Activated gamma-delta T cell treated with Interleukin-2 at 50 U/mL for 16 hours (primary cell): ENCODE results near the gene TRIM26.
"Not testable (repeated sequence)": the region's sequence is repeated elsewhere in the genome, so short reads cannot be mapped to it uniquely, and the experiment has no call there.

Experiments
- DNase-seq: peaks from one replicate; pipeline ENCODE4 v3.0.0-alpha.2; 2020

TRIM26 gene

DNA sequence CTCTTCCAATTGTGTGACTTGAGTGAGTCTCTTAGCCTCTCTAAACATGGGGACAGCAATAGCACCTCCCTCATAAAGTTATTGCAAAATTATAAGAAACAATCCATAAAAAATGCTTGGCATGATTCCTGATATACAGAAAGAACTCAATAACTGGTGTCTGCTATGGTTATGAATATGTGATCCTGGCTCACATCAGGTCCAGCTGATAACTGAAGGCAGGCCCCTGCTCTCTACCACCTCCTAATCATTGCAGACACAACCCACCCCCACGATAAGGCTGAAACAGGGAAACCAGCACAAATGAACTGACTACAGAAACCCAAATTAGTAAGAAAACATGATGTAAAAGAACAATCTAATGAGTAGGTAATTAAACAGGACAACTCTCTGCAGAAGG lies 44.5 kb downstream of the TRIM26 start:
- DNase-seq: no peak

DNA sequence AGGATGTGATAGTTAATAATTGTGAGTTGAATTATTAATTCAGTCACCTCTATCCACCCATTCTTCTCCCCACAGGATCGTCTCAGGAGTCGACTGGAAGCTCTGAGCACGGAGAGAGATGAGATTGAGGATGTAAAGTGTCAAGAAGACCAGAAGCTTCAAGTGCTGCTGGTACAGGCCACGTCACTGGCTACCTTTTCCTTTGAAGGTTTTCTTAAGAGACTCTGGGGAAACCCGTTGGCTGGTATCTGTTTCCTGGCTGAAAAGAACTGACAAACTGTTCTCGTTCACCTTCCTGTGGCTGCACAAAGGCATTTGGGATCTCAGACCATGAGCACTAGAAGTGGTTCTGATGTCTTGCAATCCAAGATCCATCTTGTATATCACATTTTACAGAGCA lies 46.1 kb downstream of the TRIM26 start:
- DNase-seq: no peak

DNA sequence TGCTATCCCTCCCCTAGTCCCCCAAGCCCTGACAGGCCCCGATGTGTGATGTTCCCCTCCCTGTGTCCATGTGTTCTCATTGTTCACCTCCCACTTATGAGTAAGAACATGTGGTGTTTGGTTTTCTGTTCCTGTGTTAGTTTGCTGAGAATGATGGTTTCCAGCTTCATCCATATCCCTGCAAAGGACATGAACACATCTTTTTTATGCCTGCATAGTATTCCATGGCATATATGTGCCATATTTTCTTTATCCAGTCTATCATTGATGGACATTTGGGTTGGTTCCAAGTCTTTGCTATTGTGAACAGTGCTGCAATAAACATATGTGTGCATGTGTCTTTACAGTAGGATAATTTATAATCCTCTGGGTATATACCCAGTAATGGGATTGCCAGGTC lies 48.0 kb downstream of the TRIM26 start:
- DNase-seq: not testable (repeated sequence)

- DNase-seq: no peak
Observed at GRCh38 chr6:30164714-30165113, 48.5 kb downstream of the TRIM26 start.

GRCh38 chr6:30163918-30164654 lies 49.1 kb downstream of the TRIM26 start:
- no peak for DNase-seq

DNA sequence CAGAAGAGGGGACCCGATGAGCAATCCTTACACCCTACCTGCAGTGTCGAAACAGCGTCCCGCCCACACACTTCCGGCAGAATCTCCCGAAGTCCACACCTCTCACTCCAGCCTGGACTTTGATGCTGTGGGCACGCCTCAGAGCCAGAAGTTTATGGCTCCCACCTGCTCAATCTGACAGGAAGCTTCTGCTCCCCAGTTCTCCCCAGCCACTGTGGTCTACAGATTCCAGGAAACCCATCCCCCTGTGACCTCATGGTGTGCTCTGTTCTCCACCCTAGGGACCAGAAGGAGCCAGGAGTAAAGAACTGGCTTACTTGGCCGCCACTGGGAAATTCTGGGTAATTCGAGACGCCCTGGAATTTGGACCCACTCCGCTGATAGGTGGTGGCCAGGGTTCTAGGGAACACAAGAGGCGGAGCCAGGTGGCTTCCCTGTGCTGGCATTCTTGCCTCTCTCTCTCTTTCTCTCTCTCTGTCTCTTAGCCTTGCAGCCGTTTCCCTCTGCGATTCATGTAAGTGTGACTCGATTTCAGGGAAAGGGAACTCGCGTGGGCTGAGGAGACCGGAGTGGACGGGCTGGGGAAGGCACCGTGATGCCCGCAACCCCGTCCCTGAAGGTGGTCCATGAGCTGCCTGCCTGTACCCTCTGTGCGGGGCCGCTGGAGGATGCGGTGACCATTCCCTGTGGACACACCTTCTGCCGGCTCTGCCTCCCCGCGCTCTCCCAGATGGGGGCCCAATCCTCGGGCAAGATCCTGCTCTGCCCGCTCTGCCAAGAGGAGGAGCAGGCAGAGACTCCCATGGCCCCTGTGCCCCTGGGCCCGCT lies 49.9 kb downstream of the TRIM26 start, which contains the start of gene TRIM15:
Gene TRIM15, plus strand, starts transcription at position 457 of the 828 bp plus-strand sequence. Its CDS starts 139 bp downstream, at position 596.
- no peak for DNase-seq

DNA sequence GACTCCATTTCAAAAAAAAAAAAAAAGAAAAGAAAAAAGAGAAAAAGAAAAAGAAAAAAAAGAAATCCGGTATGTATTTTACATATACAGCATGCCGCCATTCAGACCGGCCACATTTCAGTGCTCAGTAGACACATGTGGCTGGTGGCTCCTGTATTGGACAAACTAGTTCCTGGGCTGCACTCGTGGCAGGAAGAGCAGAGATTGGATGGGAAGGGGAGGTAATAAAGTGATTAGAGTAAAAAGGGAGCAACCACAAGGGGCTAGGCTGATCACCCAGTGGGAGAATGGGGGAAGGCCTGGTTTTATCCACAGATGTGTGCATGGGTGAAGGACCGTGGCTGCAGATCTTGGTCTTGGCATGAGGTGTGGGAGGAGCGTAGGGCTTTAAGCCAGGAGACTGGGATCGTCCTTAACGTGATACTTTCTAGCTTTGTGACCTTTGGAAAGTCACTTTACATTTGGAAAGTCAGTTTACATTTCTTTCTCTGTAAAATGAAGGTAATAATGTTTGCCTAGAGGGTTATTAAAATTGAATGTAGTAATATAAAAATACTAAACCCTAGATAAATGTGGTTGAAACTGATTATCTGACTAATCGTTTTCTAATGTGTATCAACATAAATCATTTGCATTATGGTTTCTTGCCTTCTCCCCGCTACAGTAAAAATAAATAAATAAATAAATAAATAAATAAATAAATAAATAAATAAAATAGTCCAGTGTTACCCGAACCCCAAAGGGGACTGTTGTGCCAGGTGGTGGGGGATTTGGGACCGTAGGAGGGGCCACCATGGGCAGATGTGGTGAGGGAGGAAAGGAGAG lies 50.7 kb downstream of the TRIM26 start:
- DNase-seq: no peak

DNA sequence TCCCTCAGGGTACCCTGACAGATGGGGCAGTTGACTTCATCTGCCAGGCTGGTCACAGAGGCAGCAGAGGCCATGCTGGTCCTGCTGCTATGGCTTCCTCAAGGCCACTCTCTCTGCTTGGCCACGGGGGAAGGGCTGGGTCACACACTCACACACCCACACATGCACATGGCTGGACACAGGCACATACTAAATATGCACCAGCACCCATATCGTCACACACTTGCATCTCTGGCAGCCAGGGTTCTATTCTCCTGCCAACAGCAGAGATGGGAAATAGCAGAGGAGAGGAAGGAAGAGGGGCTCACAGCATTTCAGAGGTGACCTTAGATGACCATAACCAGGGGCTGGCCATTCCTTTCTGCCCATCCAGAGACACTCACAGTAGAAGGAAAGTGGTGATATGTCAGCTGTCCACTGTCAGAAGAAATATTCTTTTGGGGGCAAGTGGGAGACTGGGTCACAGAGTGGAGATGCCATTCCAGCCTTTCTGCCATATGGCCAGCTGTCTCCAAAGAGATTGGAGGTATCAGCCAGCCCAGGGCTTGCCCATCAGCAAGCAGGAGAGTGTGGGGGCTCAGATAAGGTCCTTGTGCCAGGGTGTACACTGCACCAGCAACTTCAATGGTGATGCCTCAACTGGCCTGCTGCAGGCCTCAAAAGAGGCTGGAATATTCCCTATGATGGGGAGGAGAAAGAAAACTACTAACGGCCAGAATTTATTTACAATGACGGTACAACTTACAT lies 52.2 kb downstream of the TRIM26 start, which contains the start of gene TRIM10:
Gene TRIM10, minus strand, starts transcription at position 427 of the 747 bp plus-strand sequence. Its CDS starts 353 bp downstream, at position 74.
- DNase-seq: no peak

GRCh38 chr6:30160008-30160784 lies 53.0 kb downstream of the TRIM26 start:
- no peak for DNase-seq

- no peak for DNase-seq
Observed at GRCh38 chr6:30158475-30159040, 54.6 kb downstream of the TRIM26 start.

DNA sequence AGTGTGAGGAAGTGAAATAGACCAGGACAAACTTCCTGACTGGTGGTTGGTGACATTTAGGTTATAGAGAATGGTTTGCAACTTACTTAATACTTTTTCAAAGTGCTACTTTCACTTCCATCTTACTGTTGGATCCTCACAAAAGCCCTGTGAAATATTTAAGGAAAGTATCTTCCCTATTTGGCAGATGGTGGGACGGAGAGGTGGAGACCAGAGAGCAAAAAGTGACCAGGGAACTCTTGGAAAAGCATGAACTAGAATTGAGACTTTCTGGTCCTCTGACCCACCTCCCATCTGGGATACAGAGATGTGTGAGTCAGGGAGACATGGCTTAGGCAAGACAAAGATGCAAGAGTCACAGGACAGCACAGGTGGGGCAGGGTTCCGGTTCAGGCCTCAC lies 55.2 kb downstream of the TRIM26 start:
- no peak for DNase-seq

GRCh38 chr6:30157581-30157980 lies 55.6 kb downstream of the TRIM26 start:
- DNase-seq: no peak

DNA sequence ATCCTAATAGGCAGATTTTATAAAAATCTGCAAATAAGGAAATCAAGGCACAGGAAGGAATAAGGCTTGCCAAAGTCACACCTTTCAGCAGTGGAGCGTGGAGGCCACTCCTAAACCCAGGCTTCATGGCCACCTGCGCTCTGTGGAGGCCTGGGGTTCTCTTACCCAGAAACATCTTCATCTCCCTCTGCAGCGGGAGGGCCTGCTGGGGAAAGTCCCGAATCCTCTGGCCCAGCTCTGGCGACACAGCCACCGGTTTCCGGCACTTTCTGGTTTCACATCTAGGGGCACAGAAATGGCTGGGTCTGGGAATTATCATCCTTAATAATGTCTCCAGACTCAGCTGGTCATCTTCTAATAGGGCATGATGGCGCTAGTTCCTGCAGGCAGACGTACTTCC lies 56.4 kb downstream of the TRIM26 start:
- no peak for DNase-seq

- DNase-seq: no peak
Observed at GRCh38 chr6:30156262-30156599, 57.0 kb downstream of the TRIM26 start.

DNA sequence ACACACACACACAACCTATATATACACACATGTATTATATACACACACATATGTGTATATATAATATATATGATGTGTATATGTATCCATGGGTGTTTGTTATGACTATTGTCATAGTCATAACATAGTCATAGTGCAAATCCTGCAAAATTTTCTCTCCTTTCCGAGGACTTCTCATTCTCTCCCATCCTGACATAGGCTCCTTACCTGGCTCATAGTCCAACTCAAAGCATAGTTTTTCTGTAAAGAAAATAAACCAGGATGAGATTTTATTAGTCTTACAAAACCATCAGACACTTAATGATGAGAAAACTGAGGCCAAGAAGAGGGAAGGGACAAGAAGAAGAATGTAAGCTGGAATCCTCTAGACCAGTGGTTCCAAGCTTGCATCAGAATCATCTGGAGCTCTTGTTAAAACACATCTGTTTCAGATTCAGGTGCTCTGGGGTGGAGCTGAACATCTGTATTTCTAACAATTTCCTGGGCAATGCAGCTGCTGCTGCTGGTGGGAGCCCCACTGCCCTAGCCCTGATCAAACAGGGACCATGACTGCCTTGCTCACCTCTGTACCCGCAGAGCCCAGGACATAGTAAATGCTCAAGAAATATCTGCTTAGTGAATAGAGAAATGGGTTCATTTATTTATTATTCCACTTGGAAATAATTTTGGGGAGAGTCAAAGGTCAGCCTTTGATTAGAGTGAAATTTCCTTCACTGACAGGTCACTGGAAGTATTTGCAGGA lies 57.5 kb downstream of the TRIM26 start:
- no peak for DNase-seq

DNA sequence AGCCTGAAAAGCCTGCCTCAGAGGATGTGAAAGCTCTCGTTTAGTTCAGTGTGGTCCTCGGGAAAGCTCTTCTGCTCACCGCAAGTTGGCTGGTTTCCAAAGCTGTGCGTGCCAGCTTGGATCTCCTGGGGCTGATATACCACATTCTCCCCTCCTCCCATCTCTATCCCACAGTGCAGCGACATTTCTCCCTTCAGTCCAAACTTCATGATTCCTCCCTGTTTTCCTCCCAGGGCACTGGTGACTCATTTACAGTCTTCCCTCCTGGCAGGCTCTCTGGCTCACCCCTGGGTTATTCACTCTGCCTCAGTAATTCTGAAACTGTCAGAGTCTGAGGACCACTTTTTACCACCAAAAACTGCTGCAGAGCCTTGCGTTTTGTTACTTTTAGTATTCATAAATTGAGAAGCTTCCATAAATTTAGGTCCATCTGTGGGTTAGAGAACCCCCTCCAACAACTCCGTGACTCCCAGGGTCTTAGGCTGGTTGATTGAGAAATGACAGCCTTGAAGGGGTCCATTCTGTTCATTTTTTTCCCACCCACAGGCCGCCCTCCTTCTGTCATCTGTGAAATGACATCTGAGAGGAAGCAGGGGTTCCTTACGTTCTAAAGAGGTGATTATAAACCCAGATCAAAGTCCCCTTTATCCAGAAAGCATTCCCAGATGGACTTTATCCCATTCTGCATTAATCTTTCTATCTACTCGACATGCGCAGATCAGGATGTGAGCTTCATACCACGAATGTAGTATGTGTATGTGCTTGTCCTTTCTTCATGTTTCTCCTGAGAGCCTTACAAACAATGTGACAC lies 58.3 kb downstream of the TRIM26 start:
- DNase-seq: no peak

- DNase-seq: no peak
Observed at GRCh38 chr6:30154061-30154460, 59.1 kb downstream of the TRIM26 start.

DNA sequence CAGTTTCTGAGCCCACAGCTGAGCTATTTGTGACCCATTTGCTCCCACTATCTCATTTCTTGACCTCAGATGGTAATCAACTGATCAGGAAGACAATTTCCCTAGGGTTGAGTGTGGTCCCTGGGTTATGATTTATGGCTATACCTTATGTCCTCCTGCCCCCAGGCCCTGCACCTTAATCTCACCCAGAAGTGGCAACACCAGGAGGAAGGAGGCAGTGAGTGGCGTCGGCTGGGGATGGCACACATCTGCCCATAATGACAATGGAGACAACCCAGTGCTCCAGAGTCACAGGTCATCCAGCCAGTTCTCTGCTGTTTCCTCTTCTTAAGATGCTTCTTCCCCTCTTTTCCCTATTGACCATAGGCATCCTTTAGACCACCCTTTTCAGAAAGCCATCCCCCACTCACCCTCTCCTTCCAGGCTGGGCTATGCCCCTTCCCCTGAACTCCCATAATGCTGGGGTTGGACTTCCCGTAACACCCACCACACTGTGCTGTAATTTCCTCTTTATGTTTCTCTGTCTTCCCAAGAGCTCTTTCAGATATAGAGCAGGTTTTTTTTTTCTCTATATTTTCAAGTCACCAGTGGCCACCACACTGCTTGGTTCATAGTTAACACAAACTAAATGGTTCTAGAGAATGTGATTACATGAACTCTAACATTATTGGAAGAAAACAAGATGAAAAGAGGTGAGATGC lies 60.1 kb downstream of the TRIM26 start:
- no peak for DNase-seq
